ENCODE measurements around the gene SORCS2. TPM values are rescaled to one million over a fixed set of nuclear protein-coding genes. Genes with fewer than 3 reads are reported as not detected.

Gene SORCS2
- total and polyA plus RNA-seq, 2 of the 4 experiments (the other 2 are of a cell fraction): 0.36 to 0.62 TPM

GRCh38 chr4:7458066-7458425, 265.7 kb downstream of the SORCS2 start:
- Histone ChIP-seq H2BK5ac (ENCODE audit: low read depth, low read length, poor library complexity, severe bottlenecking) (no peak overlapping the region), H4K5ac (ENCODE audit: low read depth, low read length) (no peak overlapping the region), H2BK15ac (ENCODE audit: low read depth, low read length) (no peak overlapping the region), H3K27me3 (ENCODE audit: control insufficient read depth, insufficient read depth, low read length) (peaks cover 18% of the 10 kb centered on the region), H3K9me1 (ENCODE audit: insufficient read depth, low read length) (no peaks in the 10 kb centered on the region), H3K14ac (replicated peaks; ENCODE audit: low read depth, low read length) (no peak overlapping the region), H3K79me1 (ENCODE audit: low read depth in 1 of 2, low read length in 2 of 2) (no peaks in the 10 kb centered on the region), H3K9me3 (ENCODE audit: control insufficient read depth, insufficient read depth, low read length) (no peaks in the 10 kb centered on the region), H3K4me3 (ENCODE audit: insufficient read depth, low read depth, low read length) (no peak overlapping the region), H3K4me1 (ENCODE audit: control insufficient read depth, insufficient read depth, low read length) (no peaks in the 10 kb centered on the region), H2AFZ (replicated peaks; ENCODE audit: low read length, poor library complexity) (no peak overlapping the region), H2AK5ac (ENCODE audit: low read depth, low read length) (no peak overlapping the region), H3K4ac (ENCODE audit: low read depth, low read length) (no peak overlapping the region), H2AK9ac (replicated peaks; ENCODE audit: low read depth, low read length, poor library complexity) (no peak overlapping the region), H3K56ac (ENCODE audit: extremely low read depth, insufficient read depth, low read length) (no peak overlapping the region), H3K4me2 (ENCODE audit: low read depth, low read length) (no peak overlapping the region), H4K91ac (ENCODE audit: insufficient read depth, low read depth, low read length) (no peak overlapping the region), H3K27ac (ENCODE audit: insufficient read depth, low read length) (no peak overlapping the region), H3K36me3 (ENCODE audit: control insufficient read depth, insufficient read depth, low read length) (no peaks in the 10 kb centered on the region), H2BK120ac (ENCODE audit: low read depth, low read length) (no peak overlapping the region), H4K20me1 (ENCODE audit: insufficient read depth, low read length) (no peaks in the 10 kb centered on the region), H4K8ac (ENCODE audit: low read depth in 2 of 2, low read length in 2 of 2) (no peak overlapping the region), H3K18ac (ENCODE audit: low read depth, low read length) (no peak overlapping the region), H3K9ac (ENCODE audit: low read depth, low read length) (no peak overlapping the region), H2BK20ac (ENCODE audit: low read depth, low read length) (no peak overlapping the region), H3K23ac (ENCODE audit: low read depth, low read length) (no peak overlapping the region)
- dilution Hi-C loops (cut with HindIII; ENCODE audit: low sequenced_read_pairs, unreplicated experiment): no loop called here
- 66% methylated on average over 4 of the region's 9 CpGs; no CpG with 5 or more reads in 1 of the 2 experiments for WGBS, 2 experiments (ENCODE audit: extremely low coverage in 2 of 2, insufficient read length in 1 of 2)
- ChIA-PET POLR2A (ENCODE audit: unreplicated experiment) (no interaction called here), CTCF (no interaction called here)
- in situ Hi-C loops (cut with MboI; ENCODE audit: low sequenced_read_pairs): no loop called here
- TF ChIP-seq MAZ (IDR thresholded peaks at IDR 0.05; ENCODE audit: borderline replicate concordance, low read depth, low read length) (no peak), ELK1 (IDR thresholded peaks at IDR 0.05; ENCODE audit: borderline replicate concordance, low read depth, low read length) (no peak), MAFK (IDR thresholded peaks at IDR 0.05; ENCODE audit: low read depth, low read length) (no peak), RAD21 (IDR thresholded peaks at IDR 0.05; ENCODE audit: low read length) (no peak), BHLHE40 (IDR thresholded peaks at IDR 0.05; ENCODE audit: low read depth, low read length) (no peak), NFE2L2 (IDR thresholded peaks at IDR 0.05; ENCODE audit: low read depth, low read length) (no peak), SMC3 (IDR thresholded peaks at IDR 0.05; ENCODE audit: low read depth, low read length) (no peak), FOS (IDR thresholded peaks at IDR 0.05; ENCODE audit: low read depth, low read length) (no peak), RCOR1 (IDR thresholded peaks at IDR 0.05; ENCODE audit: insufficient replicate concordance, low read length) (no peak), RFX5 (IDR thresholded peaks at IDR 0.05; ENCODE audit: low read depth, low read length) (no peak), MXI1 (IDR thresholded peaks at IDR 0.05; ENCODE audit: borderline replicate concordance, low read depth, low read length) (no peak), USF2 (IDR thresholded peaks at IDR 0.05; ENCODE audit: low read depth, low read length) (no peak), POLR2A (IDR thresholded peaks at IDR 0.05; ENCODE audit: low read depth, low read length) (no peak), CEBPB (IDR thresholded peaks at IDR 0.05; ENCODE audit: low read depth, low read length) (no peak), CHD1 (IDR thresholded peaks at IDR 0.05; ENCODE audit: low read depth, low read length) (no peak), CTCF (conservative IDR thresholded peaks at IDR 0.05; ENCODE audit: low read depth, low read length) (no peak)
- intact Hi-C loops (cut with micrococcal nuclease): no loop called here
- no peak for ATAC-seq (ENCODE audit: low read depth)
- DNase-seq: no peak
- BruUV-seq (replicated peaks): no TSS peak
